KOPT-K1 (cell line): Measurements from ENCODE around the gene RUNX1.

Source experiments
- H3K27ac ChIP-seq: fragments of 200-600 bp; sonication (generic); 2 replicates; pipeline ENCODE4 v1.5.1; 2016; ENCODE audit warnings: antibody characterized with exemption, mild to moderate bottlenecking, low read depth, low read length; ENCODE audit not compliant: poor library complexity, severe bottlenecking
- H3K36me3 ChIP-seq: fragments of 200-600 bp; sonication (generic); 2 replicates; pipeline ENCODE4 v1.5.1; 2017; ENCODE audit warnings: antibody characterized with exemption, mild to moderate bottlenecking, low read length, moderate library complexity; ENCODE audit not compliant: insufficient read depth
- H3K9me3 ChIP-seq: fragments of 200-600 bp; sonication (generic); 2 replicates; pipeline ENCODE4 v1.5.1; 2017; ENCODE audit warnings: antibody characterized with exemption, low read length, mild to moderate bottlenecking; ENCODE audit not compliant: insufficient read depth, poor library complexity, severe bottlenecking

The RUNX1 gene

GRCh38 chr21:34889676-34890469 is 159.2 kb downstream of the RUNX1 start:
- peaks cover 24% of the 10 kb centered on the region for H3K36me3 ChIP-seq
- H3K9me3 ChIP-seq = no peaks in the 10 kb centered on the region
- peak overlapping the region; percentile 96 for H3K27ac ChIP-seq

- H3K36me3 ChIP-seq = peaks cover 30% of the 10 kb centered on the region
- H3K9me3 ChIP-seq = no peaks in the 10 kb centered on the region
- H3K27ac ChIP-seq = peak overlapping the region; percentile 96
These were observed 159.8 kb downstream of the RUNX1 start for GRCh38 chr21:34889320-34889675.

GRCh38 chr21:34888569-34889319 is 160.4 kb downstream of the RUNX1 start:
- Histone ChIP-seq H3K27ac (peak overlapping the region; percentile 96), H3K9me3 (no peaks in the 10 kb centered on the region), H3K36me3 (peaks cover 35% of the 10 kb centered on the region)

- Histone ChIP-seq H3K9me3 (no peaks in the 10 kb centered on the region), H3K27ac (peak overlapping the region; percentile 96), H3K36me3 (peaks cover 43% of the 10 kb centered on the region)
These were observed 161.2 kb downstream of the RUNX1 start for GRCh38 chr21:34887725-34888568.

- H3K36me3 ChIP-seq = peaks cover 52% of the 10 kb centered on the region
- peak overlapping the region; percentile 96 for H3K27ac ChIP-seq
- no peaks in the 10 kb centered on the region for H3K9me3 ChIP-seq
These were observed 162.0 kb downstream of the RUNX1 start for GRCh38 chr21:34887105-34887442.

- Histone ChIP-seq H3K27ac (peak overlapping the region; percentile 96), H3K36me3 (peaks cover 58% of the 10 kb centered on the region), H3K9me3 (no peaks in the 10 kb centered on the region)
These were observed 162.6 kb downstream of the RUNX1 start for GRCh38 chr21:34886240-34887104.

GRCh38 chr21:34885626-34886239 is 163.4 kb downstream of the RUNX1 start:
- Histone ChIP-seq H3K9me3 (no peaks in the 10 kb centered on the region), H3K36me3 (peaks cover 65% of the 10 kb centered on the region), H3K27ac (peak overlapping the region; percentile 96)

GRCh38 chr21:34885125-34885524 is 164.0 kb downstream of the RUNX1 start:
- H3K27ac ChIP-seq = peak overlapping the region; percentile 96
- H3K36me3 ChIP-seq = peaks cover 71% of the 10 kb centered on the region
- H3K9me3 ChIP-seq = no peaks in the 10 kb centered on the region

GRCh38 chr21:34884346-34884929 is 164.7 kb downstream of the RUNX1 start:
- H3K36me3 ChIP-seq = peaks cover 78% of the 10 kb centered on the region
- H3K9me3 ChIP-seq = no peaks in the 10 kb centered on the region
- peak overlapping the region; percentile 96 for H3K27ac ChIP-seq

GRCh38 chr21:34883491-34884271 is 165.4 kb downstream of the RUNX1 start:
- Histone ChIP-seq H3K36me3 (peaks cover 86% of the 10 kb centered on the region), H3K9me3 (no peaks in the 10 kb centered on the region), H3K27ac (peak overlapping the region; percentile 40)

- Histone ChIP-seq H3K9me3 (no peaks in the 10 kb centered on the region), H3K36me3 (peaks cover 95% of the 10 kb centered on the region), H3K27ac (no peak overlapping the region)
These were observed 166.4 kb downstream of the RUNX1 start for GRCh38 chr21:34882719-34883131.

GRCh38 chr21:34881839-34882371 is 167.2 kb downstream of the RUNX1 start:
- H3K27ac ChIP-seq = no peak overlapping the region
- H3K9me3 ChIP-seq = no peaks in the 10 kb centered on the region
- peaks cover 99% of the 10 kb centered on the region for H3K36me3 ChIP-seq

- Histone ChIP-seq H3K27ac (no peak overlapping the region), H3K9me3 (no peaks in the 10 kb centered on the region), H3K36me3 (peaks cover 99% of the 10 kb centered on the region)
These were observed 167.7 kb downstream of the RUNX1 start for GRCh38 chr21:34881421-34881820.
